ENCODE data around the gene SPINK13.
"Not testable (repeated sequence)": the region's sequence is repeated elsewhere in the genome, so short reads cannot be mapped to it uniquely, and the experiment has no call there.

The SPINK13 gene

DNA sequence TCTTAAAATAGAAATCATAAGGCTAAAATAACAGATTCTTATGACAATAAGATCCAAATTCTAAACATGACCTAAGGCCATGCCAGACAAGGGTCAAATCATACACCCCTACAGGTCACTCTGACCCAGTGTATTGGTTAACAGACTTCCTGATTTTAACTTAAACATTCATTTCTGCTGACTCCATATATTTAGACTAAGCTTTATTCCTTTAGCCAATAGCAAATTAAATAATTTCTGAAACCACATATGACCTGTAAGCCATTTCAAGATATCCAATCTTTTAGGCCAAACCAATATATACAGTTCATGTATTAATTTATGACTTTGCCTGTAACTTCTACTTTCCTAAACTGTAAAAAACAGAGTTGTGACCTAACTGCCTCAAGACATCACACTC, 7.4 kb upstream of the SPINK13 start:
- TF ChIP-seq, protein P1, sequence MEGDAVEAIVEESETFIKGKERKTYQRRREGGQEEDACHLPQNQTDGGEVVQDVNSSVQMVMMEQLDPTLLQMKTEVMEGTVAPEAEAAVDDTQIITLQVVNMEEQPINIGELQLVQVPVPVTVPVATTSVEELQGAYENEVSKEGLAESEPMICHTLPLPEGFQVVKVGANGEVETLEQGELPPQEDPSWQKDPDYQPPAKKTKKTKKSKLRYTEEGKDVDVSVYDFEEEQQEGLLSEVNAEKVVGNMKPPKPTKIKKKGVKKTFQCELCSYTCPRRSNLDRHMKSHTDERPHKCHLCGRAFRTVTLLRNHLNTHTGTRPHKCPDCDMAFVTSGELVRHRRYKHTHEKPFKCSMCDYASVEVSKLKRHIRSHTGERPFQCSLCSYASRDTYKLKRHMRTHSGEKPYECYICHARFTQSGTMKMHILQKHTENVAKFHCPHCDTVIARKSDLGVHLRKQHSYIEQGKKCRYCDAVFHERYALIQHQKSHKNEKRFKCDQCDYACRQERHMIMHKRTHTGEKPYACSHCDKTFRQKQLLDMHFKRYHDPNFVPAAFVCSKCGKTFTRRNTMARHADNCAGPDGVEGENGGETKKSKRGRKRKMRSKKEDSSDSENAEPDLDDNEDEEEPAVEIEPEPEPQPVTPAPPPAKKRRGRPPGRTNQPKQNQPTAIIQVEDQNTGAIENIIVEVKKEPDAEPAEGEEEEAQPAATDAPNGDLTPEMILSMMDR (IDR thresholded peaks at IDR 0.05; ENCODE audit: low read depth, low read length, missing control alignments), result no peak
- no peaks in the 10 kb centered on the region for H3K36me3 ChIP-seq (replicated peaks)
- no peak overlapping the region for H3K27ac ChIP-seq
- in situ Hi-C loops (cut with HindIII; ENCODE audit: low pct_ligation_motif_present, low sequenced_read_pairs), result no loop called here
- no peaks in the 10 kb centered on the region for H3K27me3 ChIP-seq (replicated peaks)
- no peak overlapping the region for H3K4me3 ChIP-seq (ENCODE audit: low read depth, low read length)
- DNase-seq, result no peak

DNA sequence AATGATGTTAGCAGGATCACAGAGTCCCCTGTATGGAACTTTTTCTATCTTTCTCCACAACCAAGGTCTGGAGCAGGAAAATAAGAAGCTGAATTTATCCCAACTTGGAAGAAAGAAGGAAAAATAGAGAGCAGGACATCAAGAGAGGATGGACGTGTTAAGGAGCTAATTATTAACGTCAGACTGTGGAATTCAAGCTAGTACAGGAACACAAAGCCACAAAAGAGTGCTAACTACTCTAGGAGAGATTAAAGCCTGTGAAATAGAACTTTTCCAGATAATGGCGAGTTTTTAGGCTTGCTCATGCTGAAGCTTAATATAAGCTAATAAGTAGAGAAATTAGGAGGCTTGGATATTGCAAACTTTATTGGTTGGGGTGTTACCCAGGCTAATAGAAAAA, 632 bp upstream of the SPINK13 start:
- H3K36me3 ChIP-seq (replicated peaks), result no peaks in the 10 kb centered on the region
- TF ChIP-seq, protein P1 (IDR thresholded peaks at IDR 0.05; ENCODE audit: low read depth, low read length, missing control alignments), result no peak
- no peak overlapping the region for H3K27ac ChIP-seq
- in situ Hi-C loops (cut with HindIII; ENCODE audit: low pct_ligation_motif_present, low sequenced_read_pairs), result no loop called here
- no peak for DNase-seq
- H3K27me3 ChIP-seq (replicated peaks), result no peaks in the 10 kb centered on the region
- no peak overlapping the region for H3K4me3 ChIP-seq (ENCODE audit: low read depth, low read length)

DNA sequence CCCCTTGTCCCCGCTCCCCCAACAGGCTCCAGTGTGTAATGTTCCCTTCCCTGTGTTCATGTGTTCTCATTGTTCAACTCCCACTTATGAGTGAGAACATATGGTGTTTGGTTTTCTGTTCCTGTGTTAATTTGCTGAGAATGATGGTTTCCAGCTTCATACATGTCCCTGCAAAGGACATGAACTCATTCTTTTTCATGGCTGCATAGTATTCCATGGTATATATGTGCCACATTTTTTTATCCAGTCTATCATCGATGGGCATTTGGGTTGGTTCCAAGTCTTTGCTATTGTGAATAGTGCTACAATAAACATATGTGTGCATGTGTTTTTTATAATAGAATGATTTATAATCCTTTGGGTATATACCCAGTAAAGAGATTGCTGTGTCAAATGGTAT, 6.5 kb downstream of the SPINK13 start:
- H3K27me3 ChIP-seq (replicated peaks); H3K27ac ChIP-seq; H3K4me3 ChIP-seq (ENCODE audit: low read depth, low read length); in situ Hi-C loops (cut with HindIII; ENCODE audit: low pct_ligation_motif_present, low sequenced_read_pairs); H3K36me3 ChIP-seq (replicated peaks); DNase-seq: not testable (repeated sequence)

DNA sequence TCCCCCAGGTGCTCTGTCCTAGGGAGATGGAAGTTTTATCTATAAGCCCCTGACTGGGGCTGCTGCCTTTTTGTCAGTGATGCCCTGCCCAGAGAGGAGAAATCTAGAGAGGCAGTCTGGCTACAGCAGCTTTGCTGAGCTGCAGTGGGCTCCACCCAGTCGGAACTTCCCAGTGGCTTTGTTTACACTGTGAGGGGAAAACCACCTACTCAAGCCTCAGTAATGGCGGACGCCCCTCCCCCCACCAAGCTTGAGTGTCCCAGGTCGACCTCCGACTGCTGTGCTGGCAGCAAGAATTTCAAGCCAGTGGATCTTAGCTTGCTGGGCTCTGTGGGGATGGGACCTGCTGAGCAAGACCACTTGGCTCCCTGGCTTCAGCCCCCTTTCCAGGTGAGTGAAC, 12.3 kb downstream of the SPINK13 start:
- H3K4me3 ChIP-seq (ENCODE audit: low read depth, low read length); DNase-seq; H3K27ac ChIP-seq; H3K36me3 ChIP-seq (replicated peaks); H3K27me3 ChIP-seq (replicated peaks); in situ Hi-C loops (cut with HindIII; ENCODE audit: low pct_ligation_motif_present, low sequenced_read_pairs): not testable (repeated sequence)

DNA sequence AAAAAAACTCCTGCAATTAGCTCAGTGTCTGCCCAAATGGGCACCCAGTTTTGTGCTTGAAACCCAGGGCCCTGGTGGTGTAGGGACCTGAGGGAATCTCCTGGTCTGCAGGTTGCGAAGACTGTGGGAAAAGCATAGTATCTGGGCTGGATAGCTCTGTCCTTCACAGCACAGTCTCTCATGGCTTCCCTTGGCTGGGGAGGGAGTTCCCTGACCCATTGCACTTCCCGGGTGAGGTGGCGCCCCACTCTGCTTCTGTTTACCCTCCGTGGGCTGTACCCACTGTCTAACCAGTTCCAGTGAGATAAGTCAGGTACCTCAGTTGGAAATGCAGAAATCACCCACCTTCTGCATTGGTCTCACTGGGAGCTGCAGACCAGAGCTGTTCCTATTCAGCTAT, 12.7 kb downstream of the SPINK13 start:
- H3K4me3 ChIP-seq (ENCODE audit: low read depth, low read length); DNase-seq; H3K36me3 ChIP-seq (replicated peaks): not testable (repeated sequence)

DNA sequence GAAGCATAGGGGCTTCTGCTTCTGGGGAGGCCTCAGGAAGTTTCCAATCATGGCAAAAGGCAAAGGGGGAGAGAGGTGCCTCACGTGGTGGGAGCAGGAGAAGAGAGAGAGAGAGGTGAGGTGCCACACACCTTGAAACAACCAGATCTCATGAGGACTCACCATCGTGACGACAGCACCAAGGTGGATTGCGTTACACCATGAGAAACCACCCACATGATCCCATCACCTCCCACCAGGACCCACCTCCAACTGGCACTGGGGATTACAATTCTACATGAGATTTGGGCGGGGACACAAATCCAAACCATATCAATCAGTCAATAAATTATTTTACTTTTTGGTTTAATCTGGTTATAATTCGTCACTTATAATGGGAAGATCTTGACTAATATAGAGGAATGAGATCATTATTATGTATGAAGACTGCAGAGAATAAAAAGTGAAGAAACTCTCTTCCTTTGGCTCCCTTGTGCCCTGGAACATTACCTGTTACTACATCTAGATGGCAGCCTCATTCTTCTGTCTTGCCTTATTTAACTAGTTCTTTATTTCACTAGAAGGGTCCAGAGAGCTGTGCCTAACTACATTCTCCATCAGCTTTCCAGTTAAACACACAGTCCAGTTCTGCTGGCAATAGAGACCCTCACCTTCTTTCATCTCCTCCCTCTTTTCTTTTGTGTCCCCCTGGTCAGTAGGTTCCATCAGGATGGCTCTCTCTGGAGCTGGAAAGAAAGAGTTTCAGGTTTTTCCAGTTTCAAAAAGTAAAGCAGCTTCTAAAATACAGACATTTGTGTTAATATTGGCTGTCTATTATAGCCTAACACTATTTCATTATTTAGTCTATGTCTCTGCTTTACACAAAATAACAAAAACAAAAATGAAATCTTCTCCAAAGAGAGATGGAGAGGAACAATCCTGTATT, 21.9 kb downstream of the SPINK13 start:
- Histone ChIP-seq H3K4me3 (ENCODE audit: low read depth, low read length) (no peak overlapping the region), H3K36me3 (replicated peaks) (no peaks in the 10 kb centered on the region), H3K27me3 (replicated peaks) (no peaks in the 10 kb centered on the region), H3K27ac (no peak overlapping the region)
- DNase-seq, result peak; percentile 5
- TF ChIP-seq, protein P1 (IDR thresholded peaks at IDR 0.05; ENCODE audit: low read depth, low read length, missing control alignments), result peak; percentile 58
- in situ Hi-C loops (cut with HindIII; ENCODE audit: low pct_ligation_motif_present, low sequenced_read_pairs), result no loop called here

More for the DNA sequence above, 12.7 kb downstream of the SPINK13 start:
- in situ Hi-C loops (cut with HindIII; ENCODE audit: low pct_ligation_motif_present, low sequenced_read_pairs); H3K27ac ChIP-seq; H3K27me3 ChIP-seq (replicated peaks): not testable (repeated sequence)

DNA sequence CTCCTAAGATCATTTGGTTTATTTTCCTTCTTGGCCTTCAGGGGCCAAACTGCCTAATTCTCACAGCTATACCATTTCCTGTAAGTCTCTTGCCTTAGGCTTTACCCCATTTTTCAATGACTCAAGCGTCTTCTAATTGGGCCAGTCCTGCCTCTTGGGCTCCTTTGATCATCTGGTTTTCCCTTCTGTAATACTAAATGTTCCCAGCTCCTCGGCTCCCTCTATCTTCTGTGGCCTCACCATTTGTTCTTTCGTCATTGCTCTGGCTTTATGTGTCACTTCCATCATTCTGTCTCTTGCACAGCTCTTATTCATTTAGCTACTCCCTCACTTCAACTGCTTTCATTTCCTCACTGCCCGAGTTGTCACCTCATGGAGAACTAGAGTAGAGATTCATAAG, 29.1 kb downstream of the SPINK13 start:
- Histone ChIP-seq H3K4me3 (ENCODE audit: low read depth, low read length) (no peak overlapping the region), H3K27ac (no peak overlapping the region), H3K36me3 (replicated peaks) (no peaks in the 10 kb centered on the region), H3K27me3 (replicated peaks) (no peaks in the 10 kb centered on the region)
- in situ Hi-C loops (cut with HindIII; ENCODE audit: low pct_ligation_motif_present, low sequenced_read_pairs), result no loop called here
- DNase-seq, result no peak
- TF ChIP-seq, protein P1 (IDR thresholded peaks at IDR 0.05; ENCODE audit: low read depth, low read length, missing control alignments), result no peak

Measured in brain microvascular endothelial cell (primary cell).